ENCODE data around the gene CABLES2.
A peak's percentile ranks its signal among the peaks of the same experiment; 100 is the strongest.

CABLES2 gene

GRCh38 chr20:62406635-62407176 lies 379 bp downstream of the CABLES2 start:
- H3K9ac ChIP-seq = peak overlapping the region; percentile 57; the same call in 1 of the 2 replicates

GRCh38 chr20:62405981-62406513 lies 1.0 kb downstream of the CABLES2 start:
- Histone ChIP-seq H3K36me3 (ENCODE audit: insufficient read depth) (no peaks in the 10 kb centered on the region), H2AFZ (ENCODE audit: low read depth) (no peak overlapping the region), H3K79me2 (ENCODE audit: insufficient read depth, low read depth) (no peaks in the 10 kb centered on the region; the same call in 1 of the 2 replicates), H4K20me1 (ENCODE audit: insufficient read depth) (no peaks in the 10 kb centered on the region), H3K27me3 (ENCODE audit: insufficient read depth, low read depth) (peaks cover 6% of the 10 kb centered on the region; the same call in 1 of the 2 replicates), H3K4me1 (ENCODE audit: low read depth, poor library complexity, severe bottlenecking) (peaks cover 28% of the 10 kb centered on the region), H3K4me3 (IDR thresholded peaks at IDR 0.05; ENCODE audit: insufficient read depth, low read depth, low read length) (no peak overlapping the region), H3K27ac (no peak overlapping the region), H3K9ac (peak overlapping the region; percentile 57; the same call in 1 of the 2 replicates), H3K4me2 (peak overlapping the region; percentile 92)
- no peak for TF ChIP-seq CTCF (conservative IDR thresholded peaks at IDR 0.05; ENCODE audit: low read depth, low read length)

More at GRCh38 chr20:62406635-62407176, 379 bp downstream of the CABLES2 start:
- Histone ChIP-seq H3K27ac (no peak overlapping the region), H2AFZ (ENCODE audit: low read depth) (no peak overlapping the region), H3K79me2 (ENCODE audit: insufficient read depth, low read depth) (no peaks in the 10 kb centered on the region; the same call in 1 of the 2 replicates), H3K4me3 (IDR thresholded peaks at IDR 0.05; ENCODE audit: insufficient read depth, low read depth, low read length) (no peak overlapping the region), H3K4me1 (ENCODE audit: low read depth, poor library complexity, severe bottlenecking) (peaks cover 28% of the 10 kb centered on the region), H3K36me3 (ENCODE audit: insufficient read depth) (no peaks in the 10 kb centered on the region), H4K20me1 (ENCODE audit: insufficient read depth) (no peaks in the 10 kb centered on the region), H3K4me2 (peak overlapping the region; percentile 92), H3K27me3 (ENCODE audit: insufficient read depth, low read depth) (peaks cover 8% of the 10 kb centered on the region; the same call in 1 of the 2 replicates)
- TF ChIP-seq CTCF (conservative IDR thresholded peaks at IDR 0.05; ENCODE audit: low read depth, low read length) = no peak

- TF ChIP-seq CTCF (conservative IDR thresholded peaks at IDR 0.05; ENCODE audit: low read depth, low read length) = no peak
- Histone ChIP-seq H3K9ac (no peak overlapping the region), H4K20me1 (ENCODE audit: insufficient read depth) (no peaks in the 10 kb centered on the region), H3K4me1 (ENCODE audit: low read depth, poor library complexity, severe bottlenecking) (peaks cover 28% of the 10 kb centered on the region), H3K4me3 (IDR thresholded peaks at IDR 0.05; ENCODE audit: insufficient read depth, low read depth, low read length) (no peak overlapping the region), H3K4me2 (peak overlapping the region; percentile 92), H3K27ac (no peak overlapping the region), H2AFZ (ENCODE audit: low read depth) (no peak overlapping the region), H3K36me3 (ENCODE audit: insufficient read depth) (no peaks in the 10 kb centered on the region), H3K79me2 (ENCODE audit: insufficient read depth, low read depth) (no peaks in the 10 kb centered on the region; the same call in 1 of the 2 replicates), H3K27me3 (ENCODE audit: insufficient read depth, low read depth) (no peaks in the 10 kb centered on the region; the same call in 1 of the 2 replicates)
Measured at GRCh38 chr20:62405108-62405980, 1.7 kb downstream of the CABLES2 start.

DNA sequence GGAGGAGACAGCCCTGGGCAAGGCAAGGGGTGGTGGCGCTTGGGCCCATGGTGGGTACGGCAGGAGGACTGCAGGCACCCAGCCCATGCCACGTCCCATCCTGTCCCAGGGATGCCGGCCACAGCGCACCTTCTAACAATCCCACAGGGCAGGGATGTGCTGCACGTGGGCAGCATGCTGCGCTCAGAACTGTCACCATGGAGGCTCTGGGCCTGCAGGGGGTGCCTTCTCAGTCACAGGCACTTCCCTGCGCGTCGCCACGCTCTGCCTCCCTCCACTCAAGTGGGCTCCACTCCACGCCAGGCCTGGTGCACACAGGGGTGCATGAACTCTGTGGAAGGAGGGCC lies 2.4 kb downstream of the CABLES2 start:
- Histone ChIP-seq H3K27ac (no peak overlapping the region), H3K9ac (no peak overlapping the region), H2AFZ (ENCODE audit: low read depth) (no peak overlapping the region), H3K27me3 (ENCODE audit: insufficient read depth, low read depth) (no peaks in the 10 kb centered on the region; the same call in 1 of the 2 replicates), H3K79me2 (ENCODE audit: insufficient read depth, low read depth) (no peaks in the 10 kb centered on the region; the same call in 1 of the 2 replicates), H3K4me2 (no peak overlapping the region), H3K36me3 (ENCODE audit: insufficient read depth) (no peaks in the 10 kb centered on the region), H3K4me1 (ENCODE audit: low read depth, poor library complexity, severe bottlenecking) (peaks cover 24% of the 10 kb centered on the region), H4K20me1 (ENCODE audit: insufficient read depth) (no peaks in the 10 kb centered on the region), H3K4me3 (IDR thresholded peaks at IDR 0.05; ENCODE audit: insufficient read depth, low read depth, low read length) (no peak overlapping the region)
- TF ChIP-seq CTCF (conservative IDR thresholded peaks at IDR 0.05; ENCODE audit: low read depth, low read length) = no peak

Data from KMS-11 (cell line).